ENCODE data around the gene PLD4. TPM values are rescaled to one million over a fixed set of nuclear protein-coding genes. Genes with fewer than 3 reads are reported as not detected.

The PLD4 gene
- total RNA-seq (2022; extraction: Qiagen RNA extraction): 0.06 to 0.12 TPM (median 0.06 TPM) in 4 of 5 replicates, not detected in the other

GRCh38 chr14:104924421-104925213 lies at the start of gene PLD4:
Gene PLD4 (plus strand): TSS chr14:104924879. CDS start chr14:104927141, 2,262 bp downstream.

GRCh38 chr14:104977681-104978653 lies 53.3 kb downstream of the PLD4 start, which contains the start of gene AHNAK2:
Gene AHNAK2 (minus strand): TSS chr14:104978374. CDS start chr14:104978237, 137 bp downstream.

Other genes starting within 250 kb of the PLD4 start
- 85.3 to 150 TPM (median 145 TPM) in 5 replicates for gene INF2, start 235.3 kb upstream of the PLD4 start, total RNA-seq (2022; extraction: Qiagen RNA extraction)
- gene ADSS1, start 200.7 kb upstream of the PLD4 start, total RNA-seq (2022; extraction: Qiagen RNA extraction): 5.6 to 8.9 TPM (median 6.6 TPM) in 5 replicates
- 120 to 223 TPM (median 214 TPM) in 5 replicates for gene SIVA1, start 171.7 kb upstream of the PLD4 start, total RNA-seq (2022; extraction: Qiagen RNA extraction)
- gene AKT1, start 129.1 kb upstream of the PLD4 start, total RNA-seq (2022; extraction: Qiagen RNA extraction): 84.8 to 115 TPM (median 110 TPM) in 5 replicates
- 2.3 to 4.0 TPM (median 3.5 TPM) in 5 replicates for gene ZBTB42, start 123.8 kb upstream of the PLD4 start, total RNA-seq (2022; extraction: Qiagen RNA extraction)
- 17.8 to 28.1 TPM (median 24.8 TPM) in 5 replicates for gene CEP170B, start 59.6 kb upstream of the PLD4 start, total RNA-seq (2022; extraction: Qiagen RNA extraction)
- gene AHNAK2, start 53.5 kb downstream of the PLD4 start, total RNA-seq (2022; extraction: Qiagen RNA extraction): 182 to 238 TPM (median 196 TPM) in 5 replicates
- gene CLBA1, start 60.9 kb downstream of the PLD4 start, total RNA-seq (2022; extraction: Qiagen RNA extraction): 16.2 to 18.0 TPM (median 17.4 TPM) in 5 replicates
- 45.2 to 56.6 TPM (median 54.3 TPM) in 5 replicates for gene CDCA4, start 96.2 kb downstream of the PLD4 start, total RNA-seq (2022; extraction: Qiagen RNA extraction)
- gene GPR132, start 140.6 kb downstream of the PLD4 start, total RNA-seq (2022; extraction: Qiagen RNA extraction): 0.37 to 0.81 TPM (median 0.68 TPM) in 5 replicates
- 18.3 to 31.3 TPM (median 28.9 TPM) in 5 replicates for gene JAG2, start 243.9 kb downstream of the PLD4 start, total RNA-seq (2022; extraction: Qiagen RNA extraction)

Data from A549 treated with CORT108297 at 1 μM for 4 hours (cell line).